HG03103 (cell line): ENCODE data around the gene NFKB1.

Source experiments
- ATAC-seq: cut with Tn5 transposase; IDR thresholded peaks from one replicate; pipeline ENCODE4 v1.9.1; 2021; ENCODE audit warnings: low read depth; ENCODE audit not compliant: unreplicated experiment

Gene NFKB1

GRCh38 chr4:102620697-102621497 lies 119.7 kb downstream of the NFKB1 start:
- peak; percentile 44 for ATAC-seq

GRCh38 chr4:102623622-102624021 lies 122.5 kb downstream of the NFKB1 start:
- ATAC-seq: no peak

GRCh38 chr4:102624505-102624904 lies 123.3 kb downstream of the NFKB1 start:
- ATAC-seq: no peak

GRCh38 chr4:102625232-102625930 lies 124.2 kb downstream of the NFKB1 start:
- peak; percentile 89 for ATAC-seq

GRCh38 chr4:102627831-102628523 lies 126.8 kb downstream of the NFKB1 start:
- no peak for ATAC-seq

GRCh38 chr4:102629673-102630072 lies 128.5 kb downstream of the NFKB1 start:
- no peak for ATAC-seq

GRCh38 chr4:102631616-102632015 lies 130.5 kb downstream of the NFKB1 start:
- ATAC-seq: no peak

GRCh38 chr4:102632241-102633065 lies 131.3 kb downstream of the NFKB1 start:
- no peak for ATAC-seq

- no peak for ATAC-seq
Measured at GRCh38 chr4:102633100-102633499, 131.9 kb downstream of the NFKB1 start.

GRCh38 chr4:102637391-102637790 lies 136.2 kb downstream of the NFKB1 start:
- ATAC-seq: no peak

- ATAC-seq: no peak
Measured at GRCh38 chr4:102638621-102639020, 137.5 kb downstream of the NFKB1 start.

GRCh38 chr4:102639598-102639997 lies 138.4 kb downstream of the NFKB1 start:
- ATAC-seq: no peak

GRCh38 chr4:102640669-102641068 lies 139.5 kb downstream of the NFKB1 start:
- ATAC-seq: no peak

GRCh38 chr4:102641793-102642192 lies 140.6 kb downstream of the NFKB1 start:
- ATAC-seq: no peak

GRCh38 chr4:102642631-102643298 lies 141.6 kb downstream of the NFKB1 start:
- no peak for ATAC-seq

GRCh38 chr4:102647117-102647516 lies 146.0 kb downstream of the NFKB1 start:
- ATAC-seq: no peak

GRCh38 chr4:102657206-102657605 lies 156.0 kb downstream of the NFKB1 start:
- ATAC-seq: no peak

- ATAC-seq: no peak
Measured at GRCh38 chr4:102663073-102663472, 161.9 kb downstream of the NFKB1 start.

- no peak for ATAC-seq
Measured at GRCh38 chr4:102665527-102665926, 164.4 kb downstream of the NFKB1 start.
